T-helper 1 cell treated with Interleukin-12 subunit alpha and Interleukin-12 subunit beta and Interleukin-4 antibody, amounts not matched to agents 30 ng/mL and 1 ng/mL, for 36 hours (primary cell): ENCODE results near the gene C12orf76. TPM values are rescaled to one million over a fixed set of nuclear protein-coding genes. Genes with fewer than 3 reads are reported as not detected.
"Not testable (repeated sequence)": the region's sequence is repeated elsewhere in the genome, so short reads cannot be mapped to it uniquely, and the experiment has no call there.

Experiments used
- intact Hi-C: fragments of 100-400 bp; cut with micrococcal nuclease; formaldehyde crosslinking; loops from one replicate; pipeline ENCODE4 v1.15.1; 2024
- total RNA-seq: library from RNA; stranded (reverse); gene quantifications from 2 replicates; pipeline ENCODE4 v1.2.3, GENCODE V29; 2022

Gene C12orf76
- total RNA-seq, 1 donor from 2014 or later: 25.1 TPM

DNA sequence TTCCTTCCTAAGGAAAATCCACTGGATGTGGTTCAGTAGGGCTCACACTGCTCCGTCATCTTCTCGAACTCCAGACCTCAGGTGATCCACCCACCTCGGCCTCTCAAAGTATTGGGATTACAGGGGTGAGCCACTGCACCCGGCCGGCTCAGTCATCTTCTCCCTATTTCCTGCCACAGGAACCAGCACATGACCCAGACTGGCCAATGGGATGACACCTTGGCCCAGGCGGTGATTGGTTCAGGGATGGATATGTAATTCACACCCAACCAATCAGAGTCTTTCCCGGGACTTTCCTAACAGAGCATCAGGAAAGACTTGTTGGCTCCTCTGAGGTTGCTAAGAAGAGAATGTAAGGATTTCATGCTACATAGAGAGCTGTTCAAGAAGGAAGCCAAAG is 19.2 kb upstream of the C12orf76 start:
- intact Hi-C loops: no loop called here

DNA sequence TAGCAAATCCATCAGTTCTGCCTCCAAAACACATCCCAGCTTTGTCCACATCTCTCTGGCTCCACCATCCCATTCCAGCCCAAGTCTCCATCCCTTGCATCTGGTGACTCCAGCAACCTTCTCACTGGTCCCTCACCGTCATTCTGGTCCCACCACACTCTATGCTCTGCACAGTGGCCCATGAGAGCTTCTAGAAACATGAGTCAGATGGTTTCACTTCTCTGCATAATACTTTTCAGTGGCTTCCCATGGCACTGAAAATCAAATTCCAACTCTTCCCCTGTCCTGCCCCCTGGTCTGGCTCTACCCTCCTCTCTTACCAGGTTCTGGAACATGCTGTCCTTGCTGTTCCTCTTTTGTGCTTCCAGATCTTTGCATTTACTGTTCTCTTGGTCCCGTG is 17.2 kb upstream of the C12orf76 start:
- intact Hi-C loops: no loop called here

DNA sequence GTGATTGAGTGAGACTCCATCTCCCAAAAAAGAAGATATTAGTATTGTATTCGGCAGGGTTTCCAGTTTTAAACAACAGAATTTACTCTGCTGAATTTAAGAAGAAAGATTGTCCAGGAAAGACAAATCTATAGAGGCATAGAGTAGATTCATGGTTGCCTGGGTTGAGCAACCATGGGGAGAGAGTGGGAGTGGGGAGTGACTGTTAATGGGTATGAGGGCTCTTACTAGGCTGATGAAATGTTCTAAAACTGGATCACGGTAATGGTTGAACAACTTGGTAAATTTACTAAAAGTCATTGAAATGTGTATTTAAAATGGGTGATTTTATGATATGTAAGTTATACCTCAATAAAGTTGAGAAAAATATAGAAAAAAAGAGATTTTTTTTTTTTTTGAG is 13.9 kb upstream of the C12orf76 start:
- intact Hi-C loops: no loop called here

DNA sequence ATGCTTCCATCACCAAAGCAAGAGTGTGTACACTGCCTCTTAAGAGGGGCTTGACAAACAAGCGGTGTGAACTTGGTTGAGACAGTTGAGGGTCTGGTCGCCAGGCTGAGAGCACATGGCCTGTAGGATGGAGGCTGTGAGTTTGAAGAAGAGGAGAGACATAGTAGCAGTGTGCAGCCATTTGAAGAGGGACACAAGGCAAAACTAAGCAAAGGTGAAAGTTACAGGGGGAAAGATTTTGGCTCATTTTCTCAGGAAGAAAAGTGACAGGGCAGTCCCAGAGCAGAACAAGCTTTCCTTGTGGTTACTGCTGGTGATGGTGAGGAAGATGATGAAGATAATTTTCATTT is 11.3 kb upstream of the C12orf76 start:
- intact Hi-C loops: no loop called here

DNA sequence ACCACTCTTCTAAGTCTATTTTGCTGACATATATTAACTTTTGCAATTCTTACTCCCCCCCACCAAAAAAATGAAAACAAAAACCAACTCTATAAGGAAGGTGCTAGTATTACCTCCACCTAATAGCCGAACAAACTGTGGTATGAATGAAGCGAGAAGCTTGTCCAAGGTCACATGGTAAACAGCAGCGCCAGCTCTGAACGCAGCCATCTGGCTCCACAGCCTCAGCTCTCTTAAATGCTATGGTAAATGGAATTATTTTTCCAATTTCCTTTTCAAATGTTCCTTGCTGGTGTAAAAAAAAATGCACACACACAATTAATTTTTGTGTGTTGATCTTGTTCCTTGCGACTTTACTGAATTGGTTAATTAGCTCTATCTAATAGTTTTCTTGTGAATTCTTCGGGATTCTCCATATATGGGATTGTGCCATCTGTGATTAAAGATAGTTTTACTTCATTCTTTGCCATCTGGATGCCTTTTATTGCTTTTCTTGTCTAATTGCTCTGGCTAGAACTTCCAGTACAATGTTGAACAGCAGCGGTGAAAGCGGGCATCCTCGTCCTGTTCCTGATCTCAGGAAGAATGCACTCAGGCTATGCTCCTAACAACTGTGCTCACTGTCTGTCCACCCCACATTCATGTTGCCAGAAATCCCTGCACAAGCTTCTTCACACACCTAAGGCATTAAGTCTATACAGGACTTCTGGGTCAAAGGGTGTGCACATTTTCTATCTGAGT is 10.7 kb upstream of the C12orf76 start:
- intact Hi-C loops: no loop called here

DNA sequence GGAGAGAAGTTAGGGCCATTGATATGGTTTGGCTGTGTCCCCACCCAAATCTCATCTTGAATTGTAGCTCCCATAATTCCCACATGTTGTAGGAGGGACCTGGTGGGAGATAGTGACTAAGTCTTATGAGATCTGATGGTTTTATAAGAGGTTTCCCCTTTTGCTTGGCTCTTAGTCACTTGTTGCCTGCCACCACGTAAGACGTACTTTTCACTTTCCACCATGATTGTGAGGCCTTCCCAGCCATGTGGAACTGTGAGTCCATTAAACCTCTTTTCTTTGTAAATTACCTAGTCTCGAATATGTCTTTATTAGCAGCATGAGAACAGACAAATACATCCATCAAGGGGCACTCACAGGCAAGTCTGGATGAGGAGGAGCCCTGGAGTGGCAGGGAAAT is 8.3 kb upstream of the C12orf76 start:
- intact Hi-C loops: not testable (repeated sequence)

DNA sequence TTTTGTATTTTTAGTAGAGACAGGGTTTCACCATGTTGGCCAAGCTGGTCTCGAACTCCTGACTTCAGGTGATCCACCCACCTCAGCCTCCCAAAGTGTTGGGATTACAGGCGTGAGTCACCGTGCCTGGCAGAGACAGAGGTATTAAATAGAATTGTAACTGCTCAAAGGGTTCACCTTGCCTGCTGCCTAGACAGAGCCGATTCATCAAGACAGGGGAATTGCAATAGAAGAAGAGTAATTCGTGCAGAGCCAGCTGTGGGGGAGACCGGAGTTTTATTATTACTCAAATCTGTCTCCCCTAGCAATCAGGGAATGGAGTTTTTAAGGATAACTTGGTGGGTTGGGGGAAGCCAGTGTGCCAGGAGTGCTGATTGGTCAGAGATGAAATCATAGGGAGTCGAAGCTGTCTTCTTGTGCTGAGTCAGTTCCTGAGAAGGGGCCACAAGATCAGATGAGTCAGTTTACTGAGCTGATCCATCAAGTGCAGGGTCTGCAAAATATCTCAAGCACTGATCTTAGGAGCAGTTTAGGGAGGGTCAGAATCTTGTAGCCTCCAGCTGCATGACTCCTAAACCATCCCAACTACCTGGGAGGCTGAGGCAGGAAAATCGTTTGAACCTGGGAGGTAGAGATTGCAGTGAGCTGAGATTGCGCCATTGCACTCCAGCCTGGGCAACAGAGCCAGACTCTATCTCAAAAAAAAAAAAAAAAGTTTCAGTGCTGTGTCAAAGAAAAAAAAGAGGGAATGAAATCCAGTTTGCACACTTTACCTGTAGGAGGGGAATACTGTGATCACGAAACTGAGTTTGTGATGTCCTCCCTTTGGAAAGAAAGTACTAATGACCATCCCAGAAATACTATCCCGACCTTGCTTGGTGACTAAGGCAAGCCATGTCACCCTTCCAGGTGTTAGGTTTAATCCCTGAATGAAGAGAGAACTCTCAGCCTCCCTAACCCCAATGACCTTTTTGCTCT is 7.3 kb upstream of the C12orf76 start:
- intact Hi-C loops: not testable (repeated sequence)

DNA sequence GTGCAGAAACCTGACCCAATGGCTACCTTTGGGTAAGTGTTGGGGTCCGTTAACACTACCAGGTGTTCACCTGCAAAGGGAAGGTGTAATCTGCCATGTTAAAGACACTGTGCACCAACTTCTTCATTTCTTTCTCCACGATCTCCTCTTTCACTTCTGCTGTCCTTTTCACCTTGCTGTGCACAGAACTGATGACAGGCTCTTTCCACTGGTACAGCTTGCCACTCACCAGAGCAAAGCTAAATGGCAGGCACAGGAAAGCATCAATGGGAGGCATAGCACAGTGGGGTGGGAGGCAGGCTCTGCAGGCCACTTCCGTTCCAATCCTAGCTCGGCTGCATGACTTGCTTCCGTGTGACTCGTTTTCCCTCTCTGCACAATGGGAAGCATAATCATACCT is 2.6 kb upstream of the C12orf76 start:
- intact Hi-C loops: no loop called here

DNA sequence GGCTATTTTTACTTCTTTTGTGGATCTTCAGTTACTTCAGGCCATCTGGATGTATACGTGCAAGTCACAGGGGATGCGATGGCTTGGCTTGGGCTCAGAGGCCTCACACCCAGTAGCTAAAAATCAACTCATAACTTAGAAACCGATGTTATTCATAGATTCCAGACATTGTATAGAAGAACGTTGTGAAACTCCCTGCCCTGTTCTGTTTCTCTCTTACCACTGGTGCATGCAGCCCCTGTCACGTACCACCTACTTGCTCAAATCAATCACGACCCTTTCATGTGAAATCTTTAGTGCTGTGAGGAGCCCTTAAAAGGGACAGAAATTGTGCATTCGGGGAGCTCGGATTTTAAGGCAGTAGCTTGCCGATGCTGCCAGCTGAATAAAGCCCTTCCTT is 1.3 kb upstream of the C12orf76 start:
- intact Hi-C loops: loop anchor here (2.0 to 10.0 kb wide), 2 partner anchors 337 to 475 kb away; partner anchors contain the start of genes FAM222A, MMAB and MVK

GRCh38 chr12:110049034-110049433 is 712 bp upstream of the C12orf76 start:
- intact Hi-C loops: loop anchor here (2.0 to 10.0 kb wide), 2 partner anchors 336 to 474 kb away; partner anchors contain the start of genes FAM222A, MMAB and MVK

DNA sequence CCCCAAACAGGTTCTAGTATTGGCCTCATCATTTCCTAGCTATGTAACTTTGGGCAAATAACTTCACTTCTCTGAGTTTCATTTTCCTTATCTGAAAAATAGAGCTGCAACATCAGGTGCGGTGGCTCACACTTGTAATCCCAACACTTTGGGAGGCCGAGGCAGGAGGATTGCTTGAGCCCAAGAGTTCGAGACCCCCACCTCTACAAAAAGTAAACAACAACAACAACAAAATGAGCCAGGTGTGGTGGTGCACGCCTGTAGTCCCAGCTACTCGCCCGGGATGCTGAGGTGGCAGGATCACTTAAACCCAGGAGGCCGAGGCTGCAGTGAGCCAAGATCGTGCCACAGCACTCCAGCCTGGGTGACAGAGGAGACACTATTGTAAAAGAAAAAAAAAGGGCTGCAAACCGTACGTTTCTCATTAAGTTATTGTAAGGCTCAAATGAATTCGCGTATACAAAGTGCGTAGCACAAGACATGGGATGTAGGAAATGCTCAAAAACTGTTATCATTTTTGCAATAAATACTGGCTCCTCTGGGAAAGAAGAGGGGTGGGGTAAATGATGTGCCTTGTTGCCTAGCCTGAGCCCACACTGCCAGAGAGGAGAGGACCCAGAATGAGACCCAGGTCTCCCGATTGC is 903 bp downstream of the C12orf76 start:
- intact Hi-C loops: loop anchor here (10.0 kb wide), 1 partner anchor 473 kb away; the partner anchor contains the start of genes MMAB and MVK

- intact Hi-C loops: loop anchor here (10.0 kb wide), 1 partner anchor 472 kb away; the partner anchor contains the start of genes MMAB and MVK
Measured at GRCh38 chr12:110046451-110047187, 1.7 kb downstream of the C12orf76 start.

- intact Hi-C loops: loop anchor here (10.0 kb wide), 1 partner anchor 467 kb away; the partner anchor contains the start of genes MMAB and MVK
Measured at GRCh38 chr12:110042264-110042663, 6.1 kb downstream of the C12orf76 start.

DNA sequence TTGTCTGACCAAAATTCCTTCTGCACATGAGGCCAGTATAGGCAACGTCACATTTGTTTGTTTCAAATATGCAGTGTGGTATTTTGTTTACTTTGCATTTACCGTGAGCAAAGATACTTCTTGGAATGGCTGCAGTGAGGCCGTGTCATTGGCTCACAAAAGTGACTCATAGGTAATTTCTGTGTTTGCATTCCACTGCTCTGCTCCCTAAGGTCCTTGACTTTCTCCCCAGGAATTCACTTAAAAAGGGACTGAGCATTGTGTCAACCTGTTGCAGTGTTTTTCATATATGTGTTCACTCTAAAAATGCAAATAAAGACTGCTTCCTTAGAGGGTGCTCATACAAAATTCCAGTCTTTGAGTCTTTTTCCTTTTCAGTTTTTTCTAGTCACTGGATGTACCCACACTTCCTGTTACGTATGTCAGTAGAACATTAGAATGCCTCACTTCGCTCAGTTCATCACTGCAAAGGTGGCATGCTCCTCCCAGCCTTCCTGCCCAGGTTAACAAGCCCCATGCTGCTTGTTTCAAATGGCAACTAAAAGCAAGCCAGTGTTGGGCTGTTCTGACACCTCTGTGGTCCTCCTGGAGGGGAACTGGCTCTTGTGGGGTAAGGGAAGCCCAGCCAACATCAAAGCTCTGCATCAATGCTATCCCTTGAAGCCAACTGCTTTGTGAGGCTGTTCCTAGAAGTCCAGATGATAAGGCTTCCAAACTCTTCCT is 9.1 kb downstream of the C12orf76 start:
- intact Hi-C loops: no loop called here

GRCh38 chr12:110038741-110039084 is 9.6 kb downstream of the C12orf76 start:
- intact Hi-C loops: no loop called here

GRCh38 chr12:110037315-110037714 is 11.0 kb downstream of the C12orf76 start:
- intact Hi-C loops: no loop called here

GRCh38 chr12:110035534-110036104 is 12.7 kb downstream of the C12orf76 start:
- intact Hi-C loops: no loop called here

DNA sequence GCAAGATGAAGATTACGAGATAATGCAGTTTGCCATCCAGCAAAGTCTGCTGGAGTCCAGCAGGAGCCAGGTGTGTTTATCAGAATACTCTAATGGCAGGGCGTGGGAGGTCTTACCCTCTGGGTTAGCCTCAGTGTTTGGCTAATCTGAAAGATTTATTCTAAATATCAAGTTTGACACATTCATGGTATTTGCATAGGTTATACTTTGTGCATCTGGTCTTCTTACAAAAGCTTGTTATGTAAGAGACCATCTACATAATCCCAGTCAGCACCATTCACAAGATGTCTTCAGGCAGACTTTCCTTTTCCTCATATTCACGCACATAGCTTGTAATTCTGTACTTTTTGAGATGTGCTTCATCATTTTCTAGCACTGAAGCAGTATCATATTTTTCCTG is 14.4 kb downstream of the C12orf76 start:
- intact Hi-C loops: no loop called here

- intact Hi-C loops: no loop called here
Measured at GRCh38 chr12:110029290-110029815, 19.0 kb downstream of the C12orf76 start.

DNA sequence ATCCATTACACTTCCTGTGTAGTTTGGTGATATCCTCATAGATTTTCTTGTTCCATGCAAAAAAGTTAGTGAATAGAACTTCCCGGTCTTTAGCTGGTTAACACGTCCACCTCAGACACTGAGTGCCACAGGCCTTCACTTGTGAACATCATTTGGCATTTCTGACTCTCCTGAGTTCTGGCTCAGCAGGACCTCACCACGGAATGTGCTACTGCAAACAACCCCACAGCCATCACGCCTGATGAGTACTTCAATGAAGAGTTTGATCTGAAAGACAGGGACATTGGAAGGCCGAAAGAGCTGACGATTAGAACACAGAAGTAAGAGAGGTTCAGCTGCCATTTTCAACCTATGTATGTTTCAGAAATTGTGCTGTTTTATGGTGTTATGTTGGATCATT is 20.0 kb downstream of the C12orf76 start:
- intact Hi-C loops: no loop called here
